Caco-2 (cell line): ENCODE results near the gene CD248. TPM values are rescaled to one million over a fixed set of nuclear protein-coding genes. Genes with fewer than 3 reads are reported as not detected.
A peak's percentile ranks its signal among the peaks of the same experiment; 100 is the strongest.

Source experiments
- BruUV-seq: library from RNA; stranded (reverse); fragments of 400-500 nt; replicated peaks from 2 replicates; lab custom pipeline; 2021; lab: Mats Ljungman, UMichigan
- CTCF ChIA-PET: fragments of 300-600 bp; sonication (Branson Sonifier 250); formaldehyde crosslinking; loops from one replicate; lab custom pipeline; 2022; ENCODE audit warnings: antibody characterized with exemption; lab: Charles Lee
- POLR2A ChIA-PET: fragments of 300-600 bp; sonication (Branson Sonifier 250); formaldehyde crosslinking; loops from one replicate; lab custom pipeline; 2022; ENCODE audit warnings: antibody characterized with exemption; lab: Charles Lee
- DNase-seq, 2 experiments: peaks; one replicate each; pipeline versions ENCODE4 v3.0.0 to v3.0.0-alpha.2; 2020 to 2022
- H3K27me3 ChIP-seq: replicated peaks from 2 replicates; pipeline ENCODE4 v1.6.0; 2011; ENCODE audit warnings: low read length; ENCODE audit not compliant: control insufficient read depth, insufficient read depth
- H3K36me3 ChIP-seq: 2 replicates; pipeline ENCODE4 v1.5.1; 2011; ENCODE audit warnings: low read length; ENCODE audit not compliant: control insufficient read depth, insufficient read depth
- H3K4me1 ChIP-seq: fragments of 250-450 bp; sonication (Bioruptor Pico); 2 replicates; pipeline ENCODE4 v1.5.1; 2020; ENCODE audit warnings: mild to moderate bottlenecking
- H3K4me3 ChIP-seq: 2 replicates; pipeline ENCODE4 v1.5.1; 2011; ENCODE audit warnings: low read depth, mild to moderate bottlenecking, control low read depth, low read length
- H3K9me3 ChIP-seq: fragments of 250-450 bp; sonication (Bioruptor Pico); 2 replicates; pipeline ENCODE4 v1.5.1; 2020; ENCODE audit warnings: mild to moderate bottlenecking, moderate library complexity
- H3K27ac Mint-ChIP-seq: one replicate; pipeline ENCODE4 v1.8.0; 2022; ENCODE audit warnings: mixed read lengths; ENCODE audit not compliant: unreplicated experiment
- H3K27me3 Mint-ChIP-seq: one replicate; pipeline ENCODE4 v1.8.0; 2022; ENCODE audit warnings: mixed read lengths; ENCODE audit not compliant: insufficient read depth, unreplicated experiment
- H3K36me3 Mint-ChIP-seq: one replicate; pipeline ENCODE4 v1.8.0; 2022; ENCODE audit warnings: mild to moderate bottlenecking, mixed read lengths; ENCODE audit not compliant: insufficient read depth, unreplicated experiment
- H3K4me1 Mint-ChIP-seq: one replicate; pipeline ENCODE4 v1.8.0; 2022; ENCODE audit warnings: low read depth, mixed read lengths; ENCODE audit not compliant: unreplicated experiment
- H3K4me3 Mint-ChIP-seq: one replicate; pipeline ENCODE4 v1.8.0; 2022; ENCODE audit warnings: mild to moderate bottlenecking, moderate library complexity, mixed read lengths; ENCODE audit not compliant: unreplicated experiment
- H3K9me3 Mint-ChIP-seq: one replicate; pipeline ENCODE4 v1.8.0; 2022; ENCODE audit warnings: mixed read lengths; ENCODE audit not compliant: unreplicated experiment
- intact Hi-C: fragments of 100-400 bp; cut with micrococcal nuclease; formaldehyde crosslinking; loops from one replicate; pipeline ENCODE4 v1.10.0; 2022; ENCODE audit not compliant: unreplicated experiment
- total RNA-seq: library from RNA; stranded (reverse); gene quantifications from 2 replicates; pipeline ENCODE4 v1.2.3, GENCODE V29; 2022
- TF ChIP-seq, protein P1 (sequence below), 2 experiments: fragments of 200-600 bp in 1 of 2; IDR thresholded peaks; 1 replicate in 1 of 2; 2 replicates in 1 of 2; pipeline versions ENCODE4 v1.5.1 to v1.8.0; 2011 to 2022; ENCODE audit warnings: antibody characterized with exemption in 1 of 2, control low read depth in 1 of 2, inconsistent platforms in 1 of 2, low read depth in 1 of 2, low read length in 1 of 2, mild to moderate bottlenecking in 1 of 2, moderate library complexity in 1 of 2; ENCODE audit not compliant: insufficient read depth in 1 of 2, severe bottlenecking in 1 of 2, unreplicated experiment in 1 of 2

Gene CD248
- total RNA-seq, 1 experiment from 2014 or later = 0.27 TPM

DNA sequence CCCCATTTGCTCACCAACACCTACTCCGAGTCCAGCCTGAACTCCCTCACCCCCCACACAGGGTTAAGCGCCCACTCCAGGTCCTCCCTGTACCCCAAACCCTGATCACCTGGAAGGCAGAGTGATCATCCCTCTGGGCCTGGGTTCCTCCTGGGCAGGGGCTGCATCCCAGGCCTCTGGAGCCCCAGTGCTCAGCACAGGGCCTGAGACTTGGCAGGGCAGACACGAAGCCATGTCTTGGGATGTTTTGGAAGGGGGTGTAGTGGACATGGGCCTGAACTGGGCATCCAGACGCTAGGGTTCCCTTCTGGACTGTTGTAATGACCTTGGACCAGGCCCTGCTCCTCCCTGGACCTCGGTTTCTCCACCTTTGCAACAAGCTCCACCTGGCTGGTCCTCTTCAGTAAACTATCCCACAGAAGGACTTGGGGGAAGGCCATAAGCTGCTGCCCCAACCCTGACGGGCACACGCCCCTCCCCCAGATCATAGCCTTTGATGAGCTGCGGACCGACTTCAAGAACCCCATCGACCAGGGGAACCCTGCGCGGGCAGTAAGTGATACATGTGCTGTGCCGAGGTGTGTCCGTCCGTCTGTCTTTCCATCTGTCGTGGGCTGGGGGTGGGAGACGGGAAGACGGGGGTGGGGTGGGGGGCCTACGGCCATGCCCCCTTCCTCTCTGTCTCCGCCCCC is 34.9 kb downstream of the CD248 start:
- peaks cover 4% of the 10 kb centered on the region; the same call in 1 of the 2 replicates for H3K36me3 ChIP-seq
- H3K4me3 ChIP-seq = no peak overlapping the region
- H3K9me3 Mint-ChIP-seq = no peaks in the 10 kb centered on the region
- intact Hi-C loops = no loop called here
- H3K4me1 ChIP-seq = peaks cover 11% of the 10 kb centered on the region
- H3K9me3 ChIP-seq = no peaks in the 10 kb centered on the region
- H3K4me3 Mint-ChIP-seq = no peak overlapping the region
- TF ChIP-seq, protein P1, sequence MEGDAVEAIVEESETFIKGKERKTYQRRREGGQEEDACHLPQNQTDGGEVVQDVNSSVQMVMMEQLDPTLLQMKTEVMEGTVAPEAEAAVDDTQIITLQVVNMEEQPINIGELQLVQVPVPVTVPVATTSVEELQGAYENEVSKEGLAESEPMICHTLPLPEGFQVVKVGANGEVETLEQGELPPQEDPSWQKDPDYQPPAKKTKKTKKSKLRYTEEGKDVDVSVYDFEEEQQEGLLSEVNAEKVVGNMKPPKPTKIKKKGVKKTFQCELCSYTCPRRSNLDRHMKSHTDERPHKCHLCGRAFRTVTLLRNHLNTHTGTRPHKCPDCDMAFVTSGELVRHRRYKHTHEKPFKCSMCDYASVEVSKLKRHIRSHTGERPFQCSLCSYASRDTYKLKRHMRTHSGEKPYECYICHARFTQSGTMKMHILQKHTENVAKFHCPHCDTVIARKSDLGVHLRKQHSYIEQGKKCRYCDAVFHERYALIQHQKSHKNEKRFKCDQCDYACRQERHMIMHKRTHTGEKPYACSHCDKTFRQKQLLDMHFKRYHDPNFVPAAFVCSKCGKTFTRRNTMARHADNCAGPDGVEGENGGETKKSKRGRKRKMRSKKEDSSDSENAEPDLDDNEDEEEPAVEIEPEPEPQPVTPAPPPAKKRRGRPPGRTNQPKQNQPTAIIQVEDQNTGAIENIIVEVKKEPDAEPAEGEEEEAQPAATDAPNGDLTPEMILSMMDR (IDR thresholded peaks at IDR 0.05; ENCODE audit: insufficient read depth in 1 of 2, low read depth in 1 of 2, low read length in 1 of 2, severe bottlenecking in 1 of 2, unreplicated experiment in 1 of 2) = no peak
- no TSS peak for BruUV-seq
- no peaks in the 10 kb centered on the region for H3K27me3 ChIP-seq
- ChIA-PET CTCF (interaction anchor here (0.9 to 2.6 kb wide), 3 partner anchors 30 to 60 kb away, joined by 4 to 13 read pairs (median 4); partner anchors contain the start of gene RIN1), POLR2A (no interaction called here)
- H3K36me3 Mint-ChIP-seq = peaks cover 46% of the 10 kb centered on the region
- no peaks in the 10 kb centered on the region for H3K27me3 Mint-ChIP-seq
- DNase-seq = no peak
- H3K27ac Mint-ChIP-seq = no peak overlapping the region
- H3K4me1 Mint-ChIP-seq = peaks cover 26% of the 10 kb centered on the region

DNA sequence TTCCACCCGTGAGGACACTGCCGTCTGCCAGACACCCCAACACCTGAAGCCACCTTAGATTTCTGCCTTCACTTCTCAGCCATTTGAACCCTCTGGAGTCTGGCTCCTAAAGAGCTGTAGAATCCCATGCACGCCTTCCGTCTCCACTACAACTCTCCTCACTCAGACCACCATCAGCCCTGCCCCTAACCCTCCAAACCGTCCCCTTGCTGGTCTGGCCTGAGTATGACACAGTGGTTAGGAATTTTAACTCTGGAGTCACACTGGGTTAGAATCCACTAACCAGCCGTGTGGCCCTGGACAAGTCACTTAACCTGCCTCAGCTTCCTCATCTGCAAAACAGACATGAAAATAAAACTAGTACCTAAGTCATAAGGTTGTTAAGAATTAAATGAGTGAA is 35.8 kb downstream of the CD248 start:
- Mint-ChIP-seq H3K27ac (peak overlapping the region; percentile 26), H3K36me3 (peaks cover 49% of the 10 kb centered on the region), H3K27me3 (no peaks in the 10 kb centered on the region), H3K4me1 (peaks cover 26% of the 10 kb centered on the region), H3K4me3 (no peak overlapping the region), H3K9me3 (no peaks in the 10 kb centered on the region)
- H3K36me3 ChIP-seq = peaks cover 2% of the 10 kb centered on the region; the same call in 1 of the 2 replicates
- TF ChIP-seq, protein P1 (IDR thresholded peaks at IDR 0.05; ENCODE audit: insufficient read depth in 1 of 2, low read depth in 1 of 2, low read length in 1 of 2, severe bottlenecking in 1 of 2, unreplicated experiment in 1 of 2) = no peak
- no peaks in the 10 kb centered on the region for H3K27me3 ChIP-seq
- BruUV-seq = no TSS peak
- peaks cover 11% of the 10 kb centered on the region for H3K4me1 ChIP-seq
- H3K4me3 ChIP-seq = no peak overlapping the region
- no peaks in the 10 kb centered on the region for H3K9me3 ChIP-seq
- ChIA-PET POLR2A (no interaction called here), CTCF (interaction anchor here (0.6 to 2.6 kb wide), 3 partner anchors 31 to 1153 kb away, joined by 3 to 13 read pairs (median 4); partner anchors contain the start of gene RIN1)
- intact Hi-C loops = no loop called here
- no peak for DNase-seq

DNA sequence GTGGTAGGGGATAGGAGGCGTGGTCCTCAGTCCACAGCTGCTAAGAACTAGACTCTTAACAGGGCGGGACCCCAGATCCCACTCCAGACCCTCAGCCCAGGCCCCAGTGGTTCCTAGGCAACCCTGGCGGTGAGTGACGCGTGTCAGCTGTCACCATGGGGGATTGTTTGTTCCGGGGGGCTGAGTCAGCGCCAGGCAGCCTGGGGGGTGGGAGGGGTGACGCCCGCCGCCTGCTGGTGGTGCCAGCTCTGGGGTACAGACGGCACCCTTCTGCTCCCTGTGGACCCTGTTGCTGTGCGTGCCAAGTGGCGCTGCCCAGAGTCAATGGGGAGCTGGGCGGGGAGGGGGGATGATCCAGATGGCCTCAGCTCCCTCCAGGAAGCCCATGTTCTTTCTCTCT is 36.4 kb downstream of the CD248 start:
- no peaks in the 10 kb centered on the region for H3K27me3 ChIP-seq
- H3K9me3 ChIP-seq = no peaks in the 10 kb centered on the region
- intact Hi-C loops = no loop called here
- ChIA-PET POLR2A (no interaction called here), CTCF (interaction anchor here (0.6 to 2.6 kb wide), 3 partner anchors 32 to 1152 kb away, joined by 3 to 13 read pairs (median 3); partner anchors contain the start of gene RIN1)
- H3K4me3 Mint-ChIP-seq = no peak overlapping the region
- peaks cover 55% of the 10 kb centered on the region for H3K36me3 Mint-ChIP-seq
- peak overlapping the region; percentile 26 for H3K27ac Mint-ChIP-seq
- H3K4me3 ChIP-seq = no peak overlapping the region
- no peaks in the 10 kb centered on the region for H3K27me3 Mint-ChIP-seq
- H3K9me3 Mint-ChIP-seq = no peaks in the 10 kb centered on the region
- peaks cover 26% of the 10 kb centered on the region for H3K4me1 Mint-ChIP-seq
- BruUV-seq = no TSS peak
- TF ChIP-seq, protein P1 (IDR thresholded peaks at IDR 0.05; ENCODE audit: insufficient read depth in 1 of 2, low read depth in 1 of 2, low read length in 1 of 2, severe bottlenecking in 1 of 2, unreplicated experiment in 1 of 2) = no peak
- H3K36me3 ChIP-seq = peaks cover 2% of the 10 kb centered on the region; the same call in 1 of the 2 replicates
- no peak for DNase-seq
- peaks cover 11% of the 10 kb centered on the region for H3K4me1 ChIP-seq
